GM19397 (cell line): ENCODE measurements around the gene LRRC43.

Experiments
- ATAC-seq: cut with Tn5 transposase; IDR thresholded peaks from one replicate; pipeline ENCODE4 v1.9.1; 2021; ENCODE audit warnings: mild to moderate bottlenecking, moderate library complexity; ENCODE audit not compliant: unreplicated experiment

LRRC43 gene, protein sequence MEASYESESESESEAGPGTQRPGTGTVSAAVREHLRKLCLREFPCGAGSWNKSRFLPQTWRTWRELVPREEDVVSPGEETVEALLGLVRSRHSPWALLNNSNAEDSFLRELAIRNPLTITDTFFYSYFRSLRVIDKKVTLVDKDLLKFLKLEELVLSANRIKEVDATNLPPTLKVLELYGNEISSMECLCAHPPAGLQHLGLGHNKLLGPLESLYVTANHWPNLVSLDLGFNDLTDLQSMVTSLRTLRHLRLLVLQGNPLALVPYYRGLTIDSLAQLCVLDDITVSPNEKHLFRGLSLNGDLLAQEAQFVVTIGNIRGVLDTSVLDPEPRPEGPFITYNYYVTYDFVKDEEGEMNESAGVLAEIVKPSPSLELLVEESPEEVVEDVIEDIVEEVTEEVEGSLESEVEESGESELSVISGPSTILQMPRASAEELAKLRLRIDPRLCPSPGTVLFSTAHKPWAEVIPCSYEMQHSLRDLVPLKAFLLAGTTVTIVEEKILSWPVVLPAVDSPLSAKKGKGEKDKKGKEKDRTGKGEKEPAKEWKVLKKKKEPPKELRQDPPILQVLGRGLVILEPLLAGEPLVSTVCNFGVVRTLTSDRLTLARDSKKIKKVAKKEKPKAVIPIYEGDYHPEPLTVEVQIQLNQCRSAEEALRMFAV

DNA sequence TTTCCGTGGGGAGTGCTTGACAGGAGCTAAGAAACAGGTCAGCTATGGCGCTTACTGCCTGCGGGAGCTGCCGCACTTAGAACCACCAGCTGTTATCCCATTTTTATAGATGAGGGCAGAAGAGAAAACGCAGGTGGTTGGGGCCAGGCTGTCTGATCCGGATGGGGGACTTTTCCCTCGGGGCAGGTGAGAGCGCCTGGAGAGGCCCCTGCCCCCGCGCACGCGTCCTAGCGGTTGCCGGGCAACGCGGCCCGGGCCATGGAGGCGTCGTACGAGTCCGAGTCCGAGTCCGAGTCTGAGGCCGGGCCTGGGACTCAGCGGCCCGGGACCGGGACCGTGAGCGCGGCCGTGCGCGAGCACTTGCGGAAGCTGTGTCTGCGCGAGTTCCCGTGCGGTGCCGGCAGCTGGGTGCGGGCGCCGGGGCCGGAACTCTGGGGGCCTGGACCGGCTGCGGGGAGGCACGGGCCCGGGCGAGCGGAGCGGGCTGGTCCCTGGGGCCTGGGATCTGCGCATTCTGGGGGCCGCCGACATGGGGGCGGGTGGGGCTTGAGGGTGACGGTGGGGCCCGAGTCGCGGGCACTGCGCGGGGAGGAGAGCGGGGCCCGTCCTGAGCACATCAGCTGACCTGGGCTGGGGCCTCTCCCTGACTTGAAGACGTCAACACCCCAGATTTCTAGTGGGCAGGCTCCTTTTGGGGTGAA, at the start of gene LRRC43:
TSS of gene LRRC43 (plus strand) at position 237 of the 701 bp plus-strand sequence. CDS start at position 259, 22 bp downstream.
- ATAC-seq, result no peak

DNA sequence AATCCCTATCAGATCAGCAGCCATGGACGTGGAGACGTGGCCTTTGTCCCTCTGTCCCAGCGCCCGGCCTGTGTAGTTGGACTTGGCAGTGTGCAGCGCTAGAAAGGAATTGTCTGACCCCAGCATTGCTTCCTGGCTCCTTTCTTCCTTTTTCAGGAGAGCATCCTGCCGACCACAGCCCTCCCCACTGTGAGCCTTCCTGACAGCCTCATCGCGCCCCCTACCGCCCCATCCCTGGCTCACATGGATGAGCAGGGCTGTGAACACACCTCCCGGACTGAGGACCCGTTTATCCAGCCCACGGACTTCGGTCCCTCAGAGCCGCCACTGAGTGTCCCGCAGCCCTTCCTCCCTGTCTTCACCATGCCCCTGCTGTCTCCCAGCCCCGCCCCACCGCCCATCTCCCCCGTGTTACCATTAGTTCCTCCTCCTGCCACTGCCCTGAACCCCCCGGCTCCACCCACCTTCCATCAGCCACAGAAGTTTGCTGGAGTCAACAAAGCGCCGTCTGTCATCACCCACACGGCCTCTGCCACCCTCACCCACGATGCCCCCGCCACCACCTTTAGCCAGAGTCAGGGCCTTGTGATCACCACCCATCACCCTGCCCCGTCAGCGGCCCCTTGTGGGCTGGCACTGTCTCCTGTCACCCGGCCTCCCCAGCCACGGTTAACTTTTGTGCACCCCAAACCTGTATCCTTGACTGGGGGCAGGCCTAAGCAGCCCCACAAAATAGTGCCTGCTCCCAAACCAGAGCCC, 49.6 kb upstream of the LRRC43 start:
- no peak for ATAC-seq

GRCh38 chr12:122135437-122136031, 47.4 kb upstream of the LRRC43 start:
- no peak for ATAC-seq

- no peak for ATAC-seq
These were observed 45.7 kb upstream of the LRRC43 start for GRCh38 chr12:122137229-122137628.

GRCh38 chr12:122137681-122138080, 45.2 kb upstream of the LRRC43 start:
- no peak for ATAC-seq

GRCh38 chr12:122138181-122138580, 44.7 kb upstream of the LRRC43 start:
- ATAC-seq, result no peak

DNA sequence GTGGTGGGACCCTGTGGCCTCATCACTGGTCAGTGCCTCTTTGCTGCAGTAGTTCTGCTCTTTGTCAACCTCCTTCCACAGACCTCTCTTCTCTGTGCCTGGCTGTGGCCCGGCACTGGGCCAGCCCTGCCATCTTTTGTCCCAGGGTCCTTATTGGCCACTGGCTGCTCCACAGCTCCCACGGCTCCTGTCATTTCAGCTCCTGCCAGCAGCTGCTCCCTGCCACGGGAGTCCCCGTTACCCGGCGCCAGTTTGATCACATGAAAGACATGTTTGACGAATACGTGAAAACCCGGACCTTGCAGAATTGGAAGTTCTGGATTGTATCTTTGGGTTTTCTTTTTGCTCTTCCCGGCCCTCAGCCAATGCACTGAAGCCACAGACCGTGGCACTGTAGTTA, 44.3 kb upstream of the LRRC43 start:
- ATAC-seq, result no peak

- no peak for ATAC-seq
These were observed 43.7 kb upstream of the LRRC43 start for GRCh38 chr12:122139266-122139665.

DNA sequence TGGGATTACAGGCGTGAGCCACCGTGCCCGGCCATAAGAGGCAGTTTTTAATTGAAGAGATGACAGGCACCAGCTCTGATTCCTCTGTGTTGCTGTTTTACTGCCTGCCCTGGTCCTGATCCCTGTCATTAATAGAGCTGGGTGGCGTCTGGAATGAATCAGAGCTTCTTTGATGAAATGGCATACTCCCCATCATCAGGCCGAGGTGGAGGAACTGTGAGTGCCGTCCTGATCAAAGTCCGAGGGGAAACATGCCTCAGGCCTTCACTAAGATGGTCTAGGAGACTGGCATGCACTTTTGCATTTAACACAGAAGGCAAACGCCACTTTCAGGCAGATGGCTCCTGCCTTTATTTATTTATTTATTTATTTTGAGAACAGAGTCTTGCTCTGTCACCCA, 43.0 kb upstream of the LRRC43 start:
- ATAC-seq, result no peak

DNA sequence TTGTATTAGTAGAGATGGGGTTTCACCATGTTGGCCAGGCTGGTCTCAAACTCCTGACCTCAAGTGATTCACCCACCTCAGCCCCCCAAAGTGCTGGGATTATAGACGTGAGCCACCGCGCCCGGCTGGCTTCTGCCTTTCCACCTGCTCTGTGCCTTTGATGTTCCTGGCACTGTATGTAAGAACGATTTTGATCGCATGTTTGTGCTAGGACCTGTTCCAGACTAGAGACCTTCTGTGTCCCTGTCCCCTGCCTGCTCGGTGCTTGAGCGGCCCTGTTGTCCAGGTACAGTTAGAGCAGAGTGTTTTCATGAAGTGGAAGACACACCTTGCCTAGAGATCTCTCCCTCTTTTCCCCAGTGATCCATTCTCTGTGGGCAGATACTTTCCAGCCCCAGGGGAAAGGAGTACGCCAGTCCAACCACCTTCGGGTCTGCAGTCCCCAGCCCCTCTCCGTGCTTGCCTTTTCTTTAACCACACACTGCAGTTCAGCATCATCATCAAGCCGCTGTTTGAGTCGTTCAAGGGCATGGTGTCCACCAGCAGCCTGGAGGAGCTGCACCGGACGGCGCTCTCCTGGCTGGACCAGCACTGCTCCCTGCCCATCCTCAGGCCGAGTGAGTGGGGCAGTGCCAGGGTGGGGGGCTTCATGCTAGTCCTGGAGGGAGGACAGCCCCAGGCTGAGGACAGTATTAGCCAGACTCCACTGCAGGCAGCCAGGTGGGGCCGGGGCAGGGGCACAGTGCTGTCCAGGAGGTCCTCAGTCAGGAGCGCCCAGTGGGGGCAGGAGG, 42.3 kb upstream of the LRRC43 start:
- ATAC-seq, result no peak

DNA sequence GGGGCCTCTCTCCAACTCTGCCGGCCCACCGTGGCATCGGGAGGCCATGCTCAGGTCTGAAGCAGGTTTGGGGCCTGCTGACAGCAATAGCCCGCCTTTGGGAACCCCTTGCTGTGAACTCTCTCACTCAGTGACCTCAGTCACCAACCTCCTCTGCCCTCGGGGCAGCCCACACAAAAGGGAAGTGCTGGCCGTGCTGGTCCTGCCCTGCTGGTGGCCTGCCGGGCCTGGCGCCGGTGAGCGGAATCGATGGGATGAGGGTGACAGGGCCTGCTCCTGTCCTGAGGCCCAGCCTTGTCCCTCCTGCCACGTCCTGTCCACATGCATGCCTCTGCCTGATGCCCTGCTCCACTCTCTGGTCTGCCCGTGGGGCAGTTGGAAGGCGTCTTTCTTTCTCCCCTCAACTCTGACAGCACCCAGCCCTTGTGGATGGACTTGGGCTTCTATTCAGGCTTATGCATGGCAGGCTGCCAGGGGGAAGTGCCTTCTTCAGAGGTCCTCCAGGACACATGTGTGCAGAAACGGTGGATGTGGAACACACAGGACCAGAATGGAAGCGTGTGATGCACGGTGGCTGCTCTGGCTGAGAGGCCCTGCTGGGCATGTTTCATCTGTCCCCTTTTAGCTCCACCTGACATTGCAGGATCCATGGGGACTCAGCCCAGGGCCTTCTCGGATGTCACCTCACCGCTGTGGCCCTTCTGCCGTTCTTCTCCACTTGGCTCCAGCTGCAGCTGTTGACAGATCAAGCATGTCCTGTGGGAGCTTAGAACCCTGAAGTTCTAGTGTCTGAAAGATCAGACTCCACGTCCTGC, 40.8 kb upstream of the LRRC43 start:
- ATAC-seq, result no peak

- no peak for ATAC-seq
These were observed 40.1 kb upstream of the LRRC43 start for GRCh38 chr12:122142857-122143256.

- no peak for ATAC-seq
These were observed 38.0 kb upstream of the LRRC43 start for GRCh38 chr12:122144885-122145284.

DNA sequence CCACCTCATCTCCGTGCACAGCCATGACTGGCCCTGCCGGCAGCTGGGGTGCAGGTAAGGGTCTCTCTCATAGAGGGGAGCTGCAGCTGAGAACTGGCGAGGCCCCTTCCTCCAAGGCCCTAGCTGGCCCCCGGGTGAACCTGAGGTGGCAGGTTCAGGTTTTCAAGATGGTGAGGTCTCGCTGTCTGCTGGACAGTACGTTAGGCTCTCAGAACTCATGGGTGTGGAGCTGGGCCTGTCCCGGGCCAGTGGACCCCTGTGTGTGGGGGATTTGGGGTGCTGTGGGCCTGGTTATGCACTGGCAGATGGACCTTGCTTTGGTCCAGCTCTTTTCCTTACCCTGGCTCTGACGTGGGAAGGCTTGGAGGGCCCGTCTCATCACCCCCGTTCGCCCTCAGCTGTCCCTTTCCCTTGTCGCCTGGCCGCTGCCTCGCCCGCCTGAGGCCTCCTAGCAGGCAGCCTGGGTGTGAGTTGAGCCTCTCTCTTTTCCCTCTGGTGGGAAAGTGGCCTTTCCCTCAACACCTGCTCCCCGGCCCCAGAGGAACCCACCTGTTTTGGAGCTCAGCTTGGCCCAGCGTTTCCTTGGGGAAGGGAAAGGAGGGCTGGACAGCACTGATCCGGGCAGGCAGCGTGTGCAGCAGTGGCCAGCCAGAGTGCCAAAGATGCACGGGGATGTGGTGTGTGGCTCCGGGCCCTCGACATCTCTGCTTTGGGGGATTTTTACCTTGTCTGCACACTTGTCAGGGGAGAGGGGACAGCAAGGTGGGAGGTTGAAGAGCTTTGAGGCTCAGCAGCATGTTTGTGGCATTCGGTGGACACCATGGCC, 37.2 kb upstream of the LRRC43 start:
- ATAC-seq, result no peak

- ATAC-seq, result no peak
These were observed 35.2 kb upstream of the LRRC43 start for GRCh38 chr12:122147514-122148290.

- no peak for ATAC-seq
These were observed 34.3 kb upstream of the LRRC43 start for GRCh38 chr12:122148657-122149056.

GRCh38 chr12:122150127-122150681, 32.7 kb upstream of the LRRC43 start:
- ATAC-seq, result no peak
